ENCODE results near the gene DRAP1.

GRCh38 chr11:65896034-65896999 is 22.9 kb upstream of the DRAP1 start:
- no peak for TF ChIP-seq CTCF (conservative IDR thresholded peaks at IDR 0.05; ENCODE audit: low read depth, low read length)
- TF ChIP-seq EZH2 (IDR thresholded peaks at IDR 0.05; ENCODE audit: borderline replicate concordance, low read depth, low read length, poor library complexity, severe bottlenecking): no peak
